Kidney (tissue), 14 donors: ENCODE results near the gene FHDC1. TPM values are rescaled to one million over a fixed set of nuclear protein-coding genes. Genes with fewer than 3 reads are reported as not detected.

Experiments used
- DNase-seq, 5 donors: peaks; one replicate each; pipeline ENCODE4 v3.0.0-alpha.2; 2013 to 2020
- FAIRE-seq: peaks from 2 replicates; lab custom pipeline; 2012; peaks lifted over from hg19 to GRCh38; lab: Jason Lieb, UNC
- H3K27ac ChIP-seq, 2 donors: one replicate each; pipeline ENCODE4 v1.7.0; 2013; ENCODE audit warnings: low read depth in 2 of 2, low read length in 2 of 2, inconsistent platforms in 1 of 2
- H3K27me3 ChIP-seq: one replicate; pipeline ENCODE4 v1.7.1; 2013; ENCODE audit warnings: low read length, inconsistent platforms; ENCODE audit not compliant: control insufficient read depth, insufficient read depth
- H3K36me3 ChIP-seq, 3 donors: one replicate each; pipeline versions ENCODE4 v1.7.0 to v1.7.1; 2013; ENCODE audit warnings: low read length in 3 of 3, control low read depth in 1 of 3, inconsistent platforms in 1 of 3; ENCODE audit not compliant: insufficient read depth in 3 of 3, control insufficient read depth in 2 of 3
- H3K4me1 ChIP-seq, 3 donors: one replicate each; pipeline versions ENCODE4 v1.7.0 to v1.7.1; 2013; ENCODE audit warnings: low read length in 3 of 3, inconsistent platforms in 1 of 3, low read depth in 1 of 3; ENCODE audit not compliant: control insufficient read depth in 2 of 3, insufficient read depth in 2 of 3
- H3K4me3 ChIP-seq, 3 donors: one replicate each; pipeline versions ENCODE4 v1.7.0 to v1.8.1; 2013; ENCODE audit warnings: low read length in 3 of 3, control low read depth in 1 of 3, inconsistent platforms in 1 of 3
- H3K9ac ChIP-seq, 3 donors: one replicate each; pipeline versions ENCODE4 v1.7.0 to v1.7.1; 2013; ENCODE audit warnings: low read length in 3 of 3, control low read depth in 1 of 3, inconsistent platforms in 1 of 3
- H3K9me3 ChIP-seq, 3 donors: one replicate each; pipeline versions ENCODE4 v1.7.0 to v1.7.1; 2013; ENCODE audit warnings: low read length in 3 of 3, control low read depth in 1 of 3, inconsistent platforms in 1 of 3; ENCODE audit not compliant: control insufficient read depth in 2 of 3, insufficient read depth in 1 of 3
- intact Hi-C: fragments of 100-400 bp; cut with DNase I; formaldehyde crosslinking; loops from one replicate; pipeline ENCODE4 v1.11.1; 2022
- polyA plus RNA-seq: library from polyadenylated mRNA; stranded (reverse); fragments of 350-450 nt; fragmentation: Illumina TruSeq; extraction: RNeasy Lipid Tissue Mini Kit (QIAGEN cat#74804); gene quantifications from one replicate; pipeline ENCODE4 v1.2.3, GENCODE V29; 2014; ENCODE audit warnings: low read depth, low replicate concordance; ENCODE audit not compliant: insufficient read depth
- total RNA-seq: library from RNA; stranded (reverse); fragmentation: NEBNext Ultra II Directional; extraction: Animal tissue kit (Norgen Biotek cat#: 25700); gene quantifications from one replicate; pipeline ENCODE4 v1.2.1, GENCODE V29; 2021
- TF ChIP-seq, protein P1 (sequence below): IDR thresholded peaks from 3 replicates; pipeline ENCODE4 v1.5.1; 2012; ENCODE audit warnings: mild to moderate bottlenecking, moderate library complexity, borderline replicate concordance; ENCODE audit not compliant: insufficient read depth; ENCODE audit errors: extremely low read depth
- donor health status: control.
- donor health status: control.
- donor health status: control.
- donor health status: control.
- donor health status: control.
- donor health status: DM: yes; HTN: yes; CAD: no.
- donor health status: Normal renal cell carcinoma (clear cell type).

Gene FHDC1
- total and polyA plus RNA-seq, 2 donors from 2014 or later: 1.5 to 5.9 TPM

DNA sequence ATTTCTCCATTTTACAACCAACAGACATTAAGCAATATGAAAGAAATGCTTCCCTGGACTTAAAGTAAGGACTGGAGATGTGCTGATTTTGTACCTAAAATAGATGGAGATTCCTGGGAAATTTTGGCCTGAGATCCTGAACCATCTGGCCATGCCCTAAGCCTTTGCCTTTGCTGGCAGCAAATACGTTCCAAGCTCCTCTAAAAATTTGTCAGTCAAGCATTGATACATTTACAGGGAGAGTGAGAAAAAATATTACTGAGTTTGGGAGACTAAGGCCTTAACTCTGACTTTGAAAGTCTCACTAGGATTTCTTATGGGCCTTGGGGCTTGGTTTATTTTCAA is 63.9 kb downstream of the FHDC1 start:
- no peaks in the 10 kb centered on the region for H3K9me3 ChIP-seq
- H3K9ac ChIP-seq: no peak overlapping the region
- no peaks in the 10 kb centered on the region for H3K36me3 ChIP-seq
- intact Hi-C loops: no loop called here
- no peak overlapping the region for H3K4me3 ChIP-seq
- TF ChIP-seq, protein P1, sequence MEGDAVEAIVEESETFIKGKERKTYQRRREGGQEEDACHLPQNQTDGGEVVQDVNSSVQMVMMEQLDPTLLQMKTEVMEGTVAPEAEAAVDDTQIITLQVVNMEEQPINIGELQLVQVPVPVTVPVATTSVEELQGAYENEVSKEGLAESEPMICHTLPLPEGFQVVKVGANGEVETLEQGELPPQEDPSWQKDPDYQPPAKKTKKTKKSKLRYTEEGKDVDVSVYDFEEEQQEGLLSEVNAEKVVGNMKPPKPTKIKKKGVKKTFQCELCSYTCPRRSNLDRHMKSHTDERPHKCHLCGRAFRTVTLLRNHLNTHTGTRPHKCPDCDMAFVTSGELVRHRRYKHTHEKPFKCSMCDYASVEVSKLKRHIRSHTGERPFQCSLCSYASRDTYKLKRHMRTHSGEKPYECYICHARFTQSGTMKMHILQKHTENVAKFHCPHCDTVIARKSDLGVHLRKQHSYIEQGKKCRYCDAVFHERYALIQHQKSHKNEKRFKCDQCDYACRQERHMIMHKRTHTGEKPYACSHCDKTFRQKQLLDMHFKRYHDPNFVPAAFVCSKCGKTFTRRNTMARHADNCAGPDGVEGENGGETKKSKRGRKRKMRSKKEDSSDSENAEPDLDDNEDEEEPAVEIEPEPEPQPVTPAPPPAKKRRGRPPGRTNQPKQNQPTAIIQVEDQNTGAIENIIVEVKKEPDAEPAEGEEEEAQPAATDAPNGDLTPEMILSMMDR: no peak
- no peak overlapping the region for H3K27ac ChIP-seq
- DNase-seq (no peak), FAIRE-seq (no peak)
- H3K27me3 ChIP-seq: no peaks in the 10 kb centered on the region
- H3K4me1 ChIP-seq: no peaks in the 10 kb centered on the region

DNA sequence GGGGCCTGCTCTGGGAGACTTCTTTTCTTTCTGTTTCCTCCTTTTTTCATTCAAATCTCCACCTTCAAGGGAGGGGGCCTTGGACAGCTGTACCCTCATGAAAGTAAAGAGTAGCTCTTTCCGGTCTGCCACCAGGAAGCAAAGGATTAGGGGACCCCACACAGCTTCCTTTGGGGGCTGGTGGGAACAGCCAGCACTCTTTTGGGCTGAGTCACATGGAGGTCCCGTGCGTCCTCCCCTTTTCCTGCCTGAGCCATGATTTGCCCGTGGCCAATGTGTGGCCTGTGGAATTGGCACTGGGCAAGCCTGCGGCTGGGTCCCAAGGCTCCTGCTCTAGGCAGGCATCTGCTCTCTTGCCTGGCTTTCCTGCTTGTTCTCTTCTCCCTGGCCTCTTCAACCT is 65.5 kb downstream of the FHDC1 start:
- TF ChIP-seq, protein P1: no peak
- H3K4me1 ChIP-seq: no peaks in the 10 kb centered on the region
- H3K27me3 ChIP-seq: no peaks in the 10 kb centered on the region
- H3K36me3 ChIP-seq: no peaks in the 10 kb centered on the region
- no peaks in the 10 kb centered on the region for H3K9me3 ChIP-seq
- FAIRE-seq: no peak
- H3K4me3 ChIP-seq: no peak overlapping the region
- no peak for DNase-seq
- H3K9ac ChIP-seq: no peak overlapping the region
- H3K27ac ChIP-seq: no peak overlapping the region
- intact Hi-C loops: no loop called here

DNA sequence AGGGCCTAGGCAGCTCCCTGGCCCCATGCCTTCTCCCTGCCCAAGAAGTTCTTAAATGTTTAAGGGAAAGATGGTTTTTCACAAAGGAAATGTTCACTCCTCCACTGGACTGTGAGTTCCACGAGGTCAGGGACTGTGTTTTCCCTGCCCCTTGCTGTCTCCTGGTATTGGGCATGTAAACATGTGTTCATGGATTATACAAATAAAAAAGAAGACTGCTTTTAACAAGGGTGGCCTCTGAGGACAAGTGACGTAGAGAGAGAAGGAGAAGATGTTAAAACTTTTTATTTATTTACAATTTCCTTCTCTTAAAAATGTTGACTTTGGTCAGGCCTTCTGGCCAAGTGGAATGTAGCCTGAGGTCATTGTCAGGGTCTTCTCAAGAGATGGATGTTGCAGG is 66.0 kb downstream of the FHDC1 start:
- FAIRE-seq: no peak
- Histone ChIP-seq H3K4me3 (no peak overlapping the region), H3K4me1 (no peaks in the 10 kb centered on the region), H3K9ac (no peak overlapping the region), H3K9me3 (no peaks in the 10 kb centered on the region), H3K27ac (no peak overlapping the region), H3K27me3 (no peaks in the 10 kb centered on the region), H3K36me3 (no peaks in the 10 kb centered on the region)
- DNase-seq: no peak
- TF ChIP-seq, protein P1: no peak
- intact Hi-C loops: no loop called here
